ENCODE measurements around the gene MAPK1IP1L. TPM values are rescaled to one million over a fixed set of nuclear protein-coding genes. Genes with fewer than 3 reads are reported as not detected.
A peak's percentile ranks its signal among the peaks of the same experiment; 100 is the strongest.

MAPK1IP1L gene
- total RNA-seq, 1 donor from 2014 or later: 22.5 TPM

- peak; percentile 15 for DNase-seq
Observed at GRCh38 chr14:55097881-55098560, 46.6 kb downstream of the MAPK1IP1L start.

- no peak for DNase-seq
Observed at GRCh38 chr14:55098561-55098898, 47.1 kb downstream of the MAPK1IP1L start.

- no peak for DNase-seq
Observed at GRCh38 chr14:55099756-55100155, 48.3 kb downstream of the MAPK1IP1L start.

- DNase-seq: no peak
Observed at GRCh38 chr14:55101698-55102097, 50.3 kb downstream of the MAPK1IP1L start.

GRCh38 chr14:55102141-55102621 lies 50.7 kb downstream of the MAPK1IP1L start:
- DNase-seq: peak; percentile 98

GRCh38 chr14:55103005-55103640 lies 51.7 kb downstream of the MAPK1IP1L start:
- peak; percentile 91 for DNase-seq

GRCh38 chr14:55103971-55104954 lies 52.8 kb downstream of the MAPK1IP1L start:
- DNase-seq: no peak

GRCh38 chr14:55105991-55106390 lies 54.5 kb downstream of the MAPK1IP1L start:
- no peak for DNase-seq

- peak; percentile 97 for DNase-seq
Observed at GRCh38 chr14:55107766-55108554, 56.5 kb downstream of the MAPK1IP1L start.

GRCh38 chr14:55109836-55110235 lies 58.4 kb downstream of the MAPK1IP1L start:
- no peak for DNase-seq

GRCh38 chr14:55111122-55111708 lies 59.8 kb downstream of the MAPK1IP1L start:
- DNase-seq: no peak

GRCh38 chr14:55114720-55115119 lies 63.3 kb downstream of the MAPK1IP1L start:
- no peak for DNase-seq

- DNase-seq: no peak
Observed at GRCh38 chr14:55115460-55115859, 64.0 kb downstream of the MAPK1IP1L start.

- DNase-seq: no peak
Observed at GRCh38 chr14:55115861-55116245, 64.4 kb downstream of the MAPK1IP1L start.

GRCh38 chr14:55116246-55117030 lies 65.0 kb downstream of the MAPK1IP1L start:
- no peak for DNase-seq

- DNase-seq: no peak
Observed at GRCh38 chr14:55117803-55118441, 66.5 kb downstream of the MAPK1IP1L start.

GRCh38 chr14:55118761-55119160 lies 67.3 kb downstream of the MAPK1IP1L start:
- peak; percentile 53 for DNase-seq

All from dermis blood vessel endothelial cell (primary cell).